ENCODE data around the gene LRP5. TPM values are rescaled to one million over a fixed set of nuclear protein-coding genes. Genes with fewer than 3 reads are reported as not detected.

The LRP5 gene
- 10 to 100 TPM; 21.5 to 75.0 (median 28.7) TPM for total RNA-seq

DNA sequence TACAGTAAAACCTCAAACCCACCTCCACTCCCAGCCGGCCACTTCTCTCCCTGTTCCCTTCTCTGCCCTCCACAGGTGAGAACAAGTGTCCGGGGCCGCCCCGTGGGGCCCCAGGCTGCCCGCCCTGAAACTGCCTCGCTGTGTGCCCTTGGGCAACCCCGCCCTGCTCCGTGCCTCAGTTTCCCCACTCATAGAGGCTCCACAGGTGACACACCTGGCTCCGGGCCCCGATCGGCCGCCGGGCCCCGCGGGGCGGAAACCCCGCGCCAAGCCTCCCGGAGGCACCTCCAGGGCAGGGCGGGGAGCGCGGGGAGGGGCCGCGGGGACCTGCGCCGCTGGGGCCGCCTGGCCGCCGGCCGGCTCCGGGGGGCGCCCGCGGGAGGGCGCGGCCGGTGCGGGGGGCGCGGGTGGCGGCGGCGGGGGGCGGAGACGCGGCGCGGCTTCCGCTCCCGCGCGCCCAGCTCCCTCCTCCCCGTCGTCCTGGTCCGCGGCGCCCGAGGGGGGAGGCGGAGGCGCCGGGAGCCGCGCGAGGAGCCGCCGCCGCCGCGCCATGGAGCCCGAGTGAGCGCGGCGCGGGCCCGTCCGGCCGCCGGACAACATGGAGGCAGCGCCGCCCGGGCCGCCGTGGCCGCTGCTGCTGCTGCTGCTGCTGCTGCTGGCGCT, at the start of gene LRP5:
Gene LRP5 (plus strand): TSS at position 475 of the 663 bp plus-strand sequence. CDS start 124 bp downstream, at position 599.
- TF ChIP-seq, protein P1, sequence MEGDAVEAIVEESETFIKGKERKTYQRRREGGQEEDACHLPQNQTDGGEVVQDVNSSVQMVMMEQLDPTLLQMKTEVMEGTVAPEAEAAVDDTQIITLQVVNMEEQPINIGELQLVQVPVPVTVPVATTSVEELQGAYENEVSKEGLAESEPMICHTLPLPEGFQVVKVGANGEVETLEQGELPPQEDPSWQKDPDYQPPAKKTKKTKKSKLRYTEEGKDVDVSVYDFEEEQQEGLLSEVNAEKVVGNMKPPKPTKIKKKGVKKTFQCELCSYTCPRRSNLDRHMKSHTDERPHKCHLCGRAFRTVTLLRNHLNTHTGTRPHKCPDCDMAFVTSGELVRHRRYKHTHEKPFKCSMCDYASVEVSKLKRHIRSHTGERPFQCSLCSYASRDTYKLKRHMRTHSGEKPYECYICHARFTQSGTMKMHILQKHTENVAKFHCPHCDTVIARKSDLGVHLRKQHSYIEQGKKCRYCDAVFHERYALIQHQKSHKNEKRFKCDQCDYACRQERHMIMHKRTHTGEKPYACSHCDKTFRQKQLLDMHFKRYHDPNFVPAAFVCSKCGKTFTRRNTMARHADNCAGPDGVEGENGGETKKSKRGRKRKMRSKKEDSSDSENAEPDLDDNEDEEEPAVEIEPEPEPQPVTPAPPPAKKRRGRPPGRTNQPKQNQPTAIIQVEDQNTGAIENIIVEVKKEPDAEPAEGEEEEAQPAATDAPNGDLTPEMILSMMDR (IDR thresholded peaks at IDR 0.05; ENCODE audit: low read depth), result no peak

DNA sequence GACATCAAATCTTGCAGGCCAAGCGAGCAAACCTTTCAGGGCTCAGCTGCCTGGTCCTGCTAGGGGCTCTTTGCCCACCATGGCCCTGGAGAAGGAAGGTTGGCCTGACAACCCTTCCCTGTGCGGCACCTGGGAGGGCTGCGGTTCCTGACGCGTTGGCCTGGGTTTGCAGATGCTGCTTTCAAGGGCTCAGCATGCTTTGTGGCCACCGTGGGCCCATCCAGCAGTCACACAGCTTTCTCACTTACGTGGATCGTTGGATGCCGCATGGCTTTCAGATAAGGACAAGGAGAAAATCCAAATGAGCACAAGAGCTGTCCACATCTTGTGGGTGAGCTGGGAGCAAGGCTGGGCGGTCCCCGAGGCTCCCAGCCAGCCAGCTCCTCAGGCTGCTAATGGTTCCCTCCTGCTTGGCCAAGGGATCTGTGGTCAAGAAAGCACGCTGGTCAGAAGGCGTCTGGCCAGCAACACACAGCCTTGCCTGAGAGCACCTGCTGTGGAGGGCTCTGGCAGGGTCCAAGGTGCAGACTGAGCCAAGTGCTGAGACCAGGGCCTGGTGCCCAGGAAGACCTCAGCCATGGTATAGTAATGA, 48.9 kb upstream of the LRP5 start:
- TF ChIP-seq, protein P1 (IDR thresholded peaks at IDR 0.05; ENCODE audit: low read depth), result no peak

DNA sequence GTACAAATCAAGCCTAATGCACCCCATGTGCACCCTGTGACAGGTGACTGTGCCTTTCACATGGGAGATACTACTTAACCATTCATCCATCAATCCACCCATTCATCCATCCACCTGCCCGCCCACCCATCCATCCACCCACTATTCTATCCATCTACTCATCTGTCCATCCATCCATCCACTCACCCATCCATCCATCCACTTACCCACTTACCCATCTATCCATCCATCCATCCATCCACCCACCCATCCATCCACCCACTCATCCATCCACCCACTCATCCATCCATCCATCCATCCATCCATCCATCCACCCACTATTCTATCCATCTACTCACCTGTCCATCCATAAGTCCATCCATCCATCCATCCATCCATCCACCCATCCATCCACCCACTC, 48.1 kb upstream of the LRP5 start:
- TF ChIP-seq, protein P1 (IDR thresholded peaks at IDR 0.05; ENCODE audit: low read depth), result no peak

DNA sequence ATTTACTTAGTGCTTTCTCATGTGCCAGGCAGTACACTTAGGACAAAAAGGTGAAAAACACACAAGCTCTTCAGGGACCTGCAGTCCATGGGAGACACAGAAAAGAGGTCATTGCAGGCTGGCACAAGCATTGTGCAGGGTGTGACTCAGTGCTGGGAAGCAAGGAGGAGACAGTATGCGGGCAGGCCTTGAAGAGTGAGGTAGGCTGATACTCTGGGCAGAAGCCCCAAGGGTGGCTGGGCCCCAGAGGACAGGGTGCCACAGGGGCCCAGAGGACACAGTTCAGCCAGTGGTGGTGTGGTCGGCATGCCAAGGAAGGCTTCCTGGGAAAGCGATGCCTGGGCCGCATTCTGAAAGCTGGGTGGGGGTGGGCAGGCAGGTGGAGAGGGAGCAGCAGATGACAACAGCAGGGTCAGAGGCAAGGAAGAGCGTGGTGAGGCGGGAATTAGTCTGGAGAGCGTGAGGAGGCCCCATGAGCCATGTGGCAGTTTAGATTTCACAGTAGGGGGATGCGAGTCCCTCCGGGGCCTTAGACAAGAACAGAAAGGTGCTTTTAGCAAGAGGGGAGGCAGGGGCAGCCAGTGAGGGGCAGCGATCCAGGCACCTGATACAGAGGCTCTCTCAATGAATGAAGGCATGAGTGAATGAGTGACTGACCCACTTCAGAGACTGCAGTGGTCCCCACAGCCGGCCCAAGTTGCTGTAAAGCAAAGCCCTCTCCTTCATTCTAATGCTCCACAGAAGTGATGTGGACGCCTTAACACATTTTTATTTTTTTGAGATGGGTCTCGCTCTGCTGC, 47.5 kb upstream of the LRP5 start:
- TF ChIP-seq, protein P1 (IDR thresholded peaks at IDR 0.05; ENCODE audit: low read depth), result no peak

DNA sequence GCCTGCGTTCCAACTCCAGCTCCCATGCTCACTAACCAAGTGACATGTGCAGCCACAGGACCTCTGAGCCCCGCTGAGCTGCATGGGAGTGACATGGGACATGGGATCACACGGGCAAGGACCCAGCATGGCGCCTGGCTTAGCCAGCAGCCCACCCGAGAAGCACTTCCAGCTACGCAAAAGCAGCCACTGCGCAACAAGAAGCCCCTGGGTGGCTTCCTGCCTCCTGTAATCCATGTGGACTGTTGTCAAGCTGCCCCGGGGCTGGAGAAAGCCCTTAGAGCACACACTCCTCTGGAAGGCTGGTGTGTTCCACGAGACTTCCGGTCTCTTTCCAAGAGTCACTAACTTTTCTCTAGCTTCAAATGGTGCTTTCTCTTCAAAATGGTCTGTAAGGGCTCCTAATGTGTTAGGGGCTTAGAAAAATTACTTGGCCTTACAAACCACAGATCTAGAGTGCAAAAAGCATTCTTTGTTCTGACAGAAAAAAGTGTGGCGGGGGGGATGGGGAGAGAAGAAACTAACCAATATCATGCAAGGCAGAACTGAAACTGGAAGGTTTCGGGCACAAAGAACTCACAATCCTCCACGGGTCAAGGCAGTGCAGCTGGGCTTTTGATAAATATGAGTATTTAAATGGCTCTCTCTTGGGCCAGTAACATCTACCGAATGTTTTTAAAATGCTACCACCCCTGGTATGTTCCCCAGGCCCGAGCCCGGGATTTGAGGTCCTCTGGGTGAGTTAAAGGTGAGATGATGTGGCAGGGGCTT, 46.1 kb upstream of the LRP5 start:
- TF ChIP-seq, protein P1 (IDR thresholded peaks at IDR 0.05; ENCODE audit: low read depth), result no peak

DNA sequence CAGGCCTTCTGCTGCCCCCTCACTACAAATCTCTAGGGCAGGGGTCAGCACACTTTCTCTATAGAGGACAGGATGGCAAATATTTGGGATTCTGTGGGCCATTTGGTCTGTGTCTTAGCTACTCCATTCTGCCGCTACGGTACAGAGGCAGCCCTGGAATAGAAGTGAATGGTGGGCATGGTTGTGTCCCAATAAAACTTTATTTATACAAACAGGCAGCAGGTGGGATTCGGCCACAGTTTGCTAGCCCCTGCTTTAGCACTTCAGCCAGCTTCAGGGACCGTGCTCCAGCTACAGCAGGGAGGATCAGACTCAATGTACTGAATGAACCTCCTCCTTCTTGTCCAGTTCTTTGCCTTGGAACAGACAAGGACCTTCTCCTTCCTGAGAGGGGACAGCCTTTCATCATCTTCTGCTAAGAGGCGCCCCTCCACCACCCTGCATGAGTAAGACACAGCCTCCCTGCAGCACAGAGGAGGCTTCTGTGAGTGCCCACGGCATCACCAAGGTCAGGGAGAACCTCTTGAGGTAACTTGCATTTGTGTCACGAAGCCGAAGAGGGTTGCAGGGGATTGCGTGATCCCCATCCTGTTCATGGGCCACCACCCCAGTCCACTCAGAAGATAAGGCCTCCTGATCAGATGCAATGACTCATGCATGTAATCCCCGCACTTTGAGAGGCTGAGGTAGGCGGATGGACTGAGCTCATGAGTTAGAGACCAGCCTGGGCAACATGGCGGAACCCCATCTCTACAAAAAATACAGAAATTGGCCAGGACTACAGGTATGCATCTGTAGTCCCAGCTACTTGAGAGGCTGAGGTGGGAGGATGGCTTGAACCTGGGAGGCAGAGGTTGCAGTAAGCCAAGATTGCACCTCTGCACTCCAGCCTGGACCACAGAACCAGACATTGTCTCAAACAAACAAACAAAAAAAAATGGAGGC, 45.2 kb upstream of the LRP5 start:
- TF ChIP-seq, protein P1 (IDR thresholded peaks at IDR 0.05; ENCODE audit: low read depth), result no peak
